ENCODE measurements around the gene MRFAP1.

MRFAP1 gene

DNA sequence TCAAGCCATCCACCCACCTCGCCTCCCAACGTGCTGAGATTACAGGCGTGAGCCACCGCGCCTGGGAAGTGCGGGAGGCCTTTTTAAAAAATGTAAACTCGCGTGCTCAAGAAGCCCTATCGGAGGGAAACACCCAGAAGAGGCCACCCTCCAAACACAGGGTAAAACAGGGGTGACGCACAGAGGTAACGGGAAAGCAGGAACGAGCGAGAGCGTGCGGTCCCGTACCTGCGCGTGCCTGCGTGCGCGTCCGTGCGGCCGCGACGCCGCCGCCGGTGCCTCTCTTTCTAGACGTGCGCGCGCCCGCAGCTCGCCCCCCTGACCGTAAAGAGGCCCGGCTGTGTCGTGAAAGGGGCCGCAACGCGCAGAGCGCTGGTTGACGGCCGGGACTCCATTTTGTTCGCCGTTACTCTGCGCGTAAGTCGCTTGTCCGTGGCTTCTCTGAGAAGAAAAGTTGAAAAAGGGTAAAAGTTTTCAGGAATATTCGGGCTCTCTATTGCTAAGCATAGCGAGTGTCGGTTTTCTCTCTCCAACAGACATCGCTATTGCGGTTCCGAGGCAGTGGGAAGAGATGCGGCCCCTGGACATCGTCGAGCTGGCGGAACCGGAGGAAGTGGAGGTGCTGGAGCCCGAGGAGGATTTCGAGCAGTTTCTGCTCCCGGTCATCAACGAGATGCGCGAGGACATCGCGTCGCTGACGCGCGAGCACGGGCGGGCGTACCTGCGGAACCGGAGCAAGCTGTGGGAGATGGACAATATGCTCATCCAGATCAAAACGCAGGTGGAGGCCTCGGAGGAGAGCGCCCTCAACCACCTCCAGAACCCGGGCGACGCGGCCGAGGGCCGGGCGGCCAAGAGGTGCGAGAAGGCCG is at the start of gene MRFAP1:
TSS of gene MRFAP1 (plus strand) at position 394 of the 872 bp plus-strand sequence. CDS start at position 572, 178 bp downstream.
- H3K4me1 Mint-ChIP-seq: peaks cover 40% of the 10 kb centered on the region
- DNase-seq (ENCODE audit: low spot score in 2 of 2): peak; percentile 86 to 93
- H3K27me3 Mint-ChIP-seq: no peaks in the 10 kb centered on the region
- ATAC-seq (replicated peaks; ENCODE audit: extremely low read depth, poor library complexity, severe bottlenecking): peak; percentile 84
- peak within 1 kb of the TSS; percentile 100 for H3K4me3 Mint-ChIP-seq
- H3K36me3 Mint-ChIP-seq (ENCODE audit: insufficient read depth): peaks cover 41% of the 10 kb centered on the region
- H3K27ac Mint-ChIP-seq (ENCODE audit: low read depth): peak within 1 kb of the TSS; percentile 100
- H3K9me3 Mint-ChIP-seq: no peaks in the 10 kb centered on the region

- no peak for ATAC-seq (replicated peaks; ENCODE audit: extremely low read depth, poor library complexity, severe bottlenecking)
- Mint-ChIP-seq H3K36me3 (ENCODE audit: insufficient read depth) (peaks cover 34% of the 10 kb centered on the region), H3K9me3 (no peaks in the 10 kb centered on the region)
Observed at GRCh38 chr4:6591313-6591712, 49.2 kb upstream of the MRFAP1 start.

GRCh38 chr4:6591781-6592180 is 48.7 kb upstream of the MRFAP1 start:
- Mint-ChIP-seq H3K36me3 (ENCODE audit: insufficient read depth) (peaks cover 30% of the 10 kb centered on the region), H3K27me3 (no peaks in the 10 kb centered on the region), H3K27ac (ENCODE audit: low read depth) (no peak overlapping the region), H3K4me3 (no peak overlapping the region), H3K9me3 (no peaks in the 10 kb centered on the region), H3K4me1 (no peaks in the 10 kb centered on the region)
- DNase-seq (ENCODE audit: low spot score in 2 of 2) (no peak), ATAC-seq (replicated peaks; ENCODE audit: extremely low read depth, poor library complexity, severe bottlenecking) (no peak)

More at GRCh38 chr4:6591313-6591712, 49.2 kb upstream of the MRFAP1 start:
- Mint-ChIP-seq H3K4me1 (no peaks in the 10 kb centered on the region), H3K27me3 (no peaks in the 10 kb centered on the region), H3K27ac (ENCODE audit: low read depth) (no peak overlapping the region), H3K4me3 (no peak overlapping the region)
- no peak for DNase-seq (ENCODE audit: low spot score in 2 of 2)

- Mint-ChIP-seq H3K36me3 (ENCODE audit: insufficient read depth) (peaks cover 28% of the 10 kb centered on the region), H3K9me3 (no peaks in the 10 kb centered on the region), H3K4me1 (no peaks in the 10 kb centered on the region), H3K27me3 (no peaks in the 10 kb centered on the region), H3K4me3 (no peak overlapping the region), H3K27ac (ENCODE audit: low read depth) (no peak overlapping the region)
- no peak for ATAC-seq (replicated peaks; ENCODE audit: extremely low read depth, poor library complexity, severe bottlenecking)
- DNase-seq (ENCODE audit: low spot score in 2 of 2): no peak
Observed at GRCh38 chr4:6592804-6593563, 47.5 kb upstream of the MRFAP1 start.

- no peak overlapping the region for H3K27ac Mint-ChIP-seq (ENCODE audit: low read depth)
- H3K4me3 Mint-ChIP-seq: no peak overlapping the region
Observed at GRCh38 chr4:6594341-6594740, 46.1 kb upstream of the MRFAP1 start.

GRCh38 chr4:6594826-6595355 is 45.6 kb upstream of the MRFAP1 start:
- Mint-ChIP-seq H3K4me3 (no peak overlapping the region), H3K27ac (ENCODE audit: low read depth) (no peak overlapping the region), H3K27me3 (no peaks in the 10 kb centered on the region), H3K4me1 (no peaks in the 10 kb centered on the region), H3K9me3 (no peaks in the 10 kb centered on the region), H3K36me3 (ENCODE audit: insufficient read depth) (peaks cover 25% of the 10 kb centered on the region)
- DNase-seq (ENCODE audit: low spot score in 2 of 2) (no peak), ATAC-seq (replicated peaks; ENCODE audit: extremely low read depth, poor library complexity, severe bottlenecking) (no peak)

More at GRCh38 chr4:6594341-6594740, 46.1 kb upstream of the MRFAP1 start:
- no peaks in the 10 kb centered on the region for H3K4me1 Mint-ChIP-seq
- no peak for ATAC-seq (replicated peaks; ENCODE audit: extremely low read depth, poor library complexity, severe bottlenecking)
- no peaks in the 10 kb centered on the region for H3K9me3 Mint-ChIP-seq
- H3K36me3 Mint-ChIP-seq (ENCODE audit: insufficient read depth): peaks cover 25% of the 10 kb centered on the region
- no peak for DNase-seq (ENCODE audit: low spot score in 2 of 2)
- H3K27me3 Mint-ChIP-seq: no peaks in the 10 kb centered on the region

DNA sequence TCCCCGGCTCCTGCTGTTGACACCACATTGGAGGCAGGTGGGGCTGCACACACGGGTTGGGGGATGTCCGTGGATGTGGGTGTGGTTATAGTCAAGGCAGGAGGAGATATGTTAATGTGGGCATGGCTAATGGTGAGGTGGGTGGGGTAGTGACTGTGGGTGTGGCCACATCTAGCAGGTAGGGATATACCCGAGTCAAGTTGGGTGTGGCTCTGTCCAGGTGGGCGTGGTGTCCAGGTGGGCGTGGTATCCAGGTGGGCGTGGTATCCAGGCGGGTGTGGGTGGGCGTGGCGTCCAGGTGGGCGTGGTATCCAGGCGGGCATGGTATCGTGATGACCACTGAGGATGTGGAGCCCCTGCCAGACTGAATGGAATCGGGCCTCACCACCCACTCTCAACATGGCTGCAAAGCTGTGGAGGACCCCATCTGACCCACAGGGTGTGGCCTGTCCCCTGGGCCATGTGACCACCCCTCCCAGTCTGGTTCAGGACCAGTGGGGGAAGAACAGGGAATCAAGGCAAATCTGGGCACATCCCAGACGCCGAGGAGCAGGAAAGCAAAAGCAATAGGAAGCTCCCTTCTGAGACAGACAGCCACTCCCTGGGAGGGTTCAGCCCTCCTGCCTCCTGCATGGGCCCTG is 44.5 kb upstream of the MRFAP1 start:
- Mint-ChIP-seq H3K4me1 (no peaks in the 10 kb centered on the region), H3K27ac (ENCODE audit: low read depth) (no peak overlapping the region), H3K36me3 (ENCODE audit: insufficient read depth) (peaks cover 21% of the 10 kb centered on the region), H3K4me3 (no peak overlapping the region), H3K27me3 (no peaks in the 10 kb centered on the region), H3K9me3 (no peaks in the 10 kb centered on the region)
- ATAC-seq (replicated peaks; ENCODE audit: extremely low read depth, poor library complexity, severe bottlenecking): no peak
- DNase-seq (ENCODE audit: low spot score in 2 of 2): no peak

GRCh38 chr4:6596948-6597347 is 43.5 kb upstream of the MRFAP1 start:
- Mint-ChIP-seq H3K27ac (ENCODE audit: low read depth) (no peak overlapping the region), H3K4me3 (no peak overlapping the region), H3K27me3 (no peaks in the 10 kb centered on the region), H3K36me3 (ENCODE audit: insufficient read depth) (peaks cover 22% of the 10 kb centered on the region), H3K9me3 (no peaks in the 10 kb centered on the region), H3K4me1 (no peaks in the 10 kb centered on the region)
- ATAC-seq (replicated peaks; ENCODE audit: extremely low read depth, poor library complexity, severe bottlenecking) (no peak), DNase-seq (ENCODE audit: low spot score in 2 of 2) (no peak)

DNA sequence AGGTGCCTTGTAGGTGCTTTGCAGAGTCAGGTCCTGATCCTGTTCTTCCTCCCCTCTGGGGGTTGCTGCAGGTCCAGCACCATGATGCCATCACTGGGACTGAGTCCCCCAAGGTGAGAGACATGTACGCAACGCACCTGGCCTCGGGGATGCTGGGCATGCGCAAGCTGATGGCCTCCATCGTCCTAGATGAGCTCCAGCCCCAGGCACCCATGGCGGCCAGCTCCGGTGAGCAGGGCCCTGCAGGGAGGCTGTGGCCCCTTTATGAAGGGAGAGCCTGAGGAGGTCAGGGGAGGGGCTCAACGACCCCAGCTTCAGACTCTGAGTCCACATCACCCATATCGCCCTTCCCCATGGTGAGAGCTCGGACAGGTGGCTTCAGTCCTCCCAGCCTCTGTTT is 42.4 kb upstream of the MRFAP1 start:
- Mint-ChIP-seq H3K27ac (ENCODE audit: low read depth) (no peak overlapping the region), H3K9me3 (no peaks in the 10 kb centered on the region), H3K27me3 (no peaks in the 10 kb centered on the region), H3K4me1 (no peaks in the 10 kb centered on the region), H3K4me3 (no peak overlapping the region), H3K36me3 (ENCODE audit: insufficient read depth) (peaks cover 21% of the 10 kb centered on the region)
- ATAC-seq (replicated peaks; ENCODE audit: extremely low read depth, poor library complexity, severe bottlenecking): no peak
- DNase-seq (ENCODE audit: low spot score in 2 of 2): no peak

GRCh38 chr4:6598641-6599040 is 41.8 kb upstream of the MRFAP1 start:
- Mint-ChIP-seq H3K4me3 (no peak overlapping the region), H3K27me3 (no peaks in the 10 kb centered on the region), H3K4me1 (no peaks in the 10 kb centered on the region), H3K36me3 (ENCODE audit: insufficient read depth) (peaks cover 21% of the 10 kb centered on the region), H3K27ac (ENCODE audit: low read depth) (no peak overlapping the region), H3K9me3 (peaks cover 1% of the 10 kb centered on the region)
- ATAC-seq (replicated peaks; ENCODE audit: extremely low read depth, poor library complexity, severe bottlenecking): no peak
- DNase-seq (ENCODE audit: low spot score in 2 of 2): no peak

DNA sequence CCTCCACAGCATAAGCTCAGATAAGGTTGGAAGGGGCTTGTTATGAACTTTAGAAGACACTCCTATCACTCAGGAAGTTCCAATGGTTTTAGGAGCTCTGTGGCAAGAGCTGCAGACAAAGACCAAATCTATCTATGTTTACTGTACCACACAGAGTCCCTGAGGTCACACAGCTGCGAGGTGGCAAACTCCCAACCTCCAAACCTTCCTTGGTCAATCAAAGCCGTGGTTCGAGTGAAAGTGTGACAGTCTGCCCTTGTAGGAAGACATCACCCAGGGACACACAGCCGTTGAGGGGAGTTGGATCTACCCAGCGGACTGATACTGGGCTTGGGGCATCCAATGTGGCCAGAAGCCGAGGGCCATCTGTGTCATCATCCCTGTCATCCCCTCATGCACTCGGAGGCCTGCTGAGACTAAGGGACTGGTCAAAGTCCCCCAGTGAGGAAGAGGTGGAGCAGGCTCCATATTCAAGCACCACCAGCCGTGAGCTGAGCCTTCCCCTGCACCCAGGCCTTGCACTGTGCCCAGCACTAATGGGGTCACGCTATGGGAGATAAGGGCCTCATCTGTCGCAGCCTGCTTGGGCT is 38.7 kb upstream of the MRFAP1 start:
- Mint-ChIP-seq H3K9me3 (peaks cover 9% of the 10 kb centered on the region), H3K27ac (ENCODE audit: low read depth) (no peak overlapping the region), H3K27me3 (no peaks in the 10 kb centered on the region), H3K36me3 (ENCODE audit: insufficient read depth) (peaks cover 29% of the 10 kb centered on the region), H3K4me3 (no peak overlapping the region), H3K4me1 (no peaks in the 10 kb centered on the region)
- DNase-seq (ENCODE audit: low spot score in 2 of 2): no peak
- ATAC-seq (replicated peaks; ENCODE audit: extremely low read depth, poor library complexity, severe bottlenecking): no peak

GRCh38 chr4:6602289-6602688 is 38.2 kb upstream of the MRFAP1 start:
- Mint-ChIP-seq H3K36me3 (ENCODE audit: insufficient read depth) (peaks cover 28% of the 10 kb centered on the region), H3K4me3 (no peak overlapping the region), H3K27ac (ENCODE audit: low read depth) (no peak overlapping the region), H3K27me3 (no peaks in the 10 kb centered on the region), H3K9me3 (peaks cover 9% of the 10 kb centered on the region), H3K4me1 (peaks cover 3% of the 10 kb centered on the region)
- ATAC-seq (replicated peaks; ENCODE audit: extremely low read depth, poor library complexity, severe bottlenecking) (no peak), DNase-seq (ENCODE audit: low spot score in 2 of 2) (no peak)

All from central memory CD8-positive, alpha-beta T cell (primary cell).